Transverse colon (tissue), 4 donors: Measurements from ENCODE around the gene AKAP13. TPM values are rescaled to one million over a fixed set of nuclear protein-coding genes. Genes with fewer than 3 reads are reported as not detected.
A peak's percentile ranks its signal among the peaks of the same experiment; 100 is the strongest.

Source experiments
- DNase-seq: peaks from one replicate; pipeline ENCODE4 v3.0.0-alpha.2; 2019
- H3K27ac ChIP-seq, 4 donors: fragments of 200-600 bp; sonication (generic); 2 replicates each; pipeline ENCODE4 v1.5.1; 2016 to 2018; ENCODE audit warnings: inconsistent platforms in 4 of 4
- H3K27me3 ChIP-seq: fragments of 200-600 bp; sonication (generic); 2 replicates; pipeline ENCODE4 v1.5.1; 2017; ENCODE audit warnings: inconsistent platforms
- H3K36me3 ChIP-seq, 4 donors: fragments of 200-600 bp; sonication (generic); 2 replicates each; pipeline ENCODE4 v1.5.1; 2017 to 2019; ENCODE audit warnings: inconsistent platforms in 4 of 4
- H3K4me1 ChIP-seq, 4 donors: fragments of 200-600 bp; sonication (generic); 2 replicates each; pipeline ENCODE4 v1.5.1; 2017 to 2020; ENCODE audit warnings: inconsistent platforms in 4 of 4
- H3K4me3 ChIP-seq, 4 donors: fragments of 200-600 bp; sonication (generic); 1 replicate in 1 of 4; 2 replicates in 3 of 4; pipeline versions ENCODE4 v1.5.1 to v1.6.1; 2017 to 2019; ENCODE audit warnings: inconsistent platforms in 4 of 4
- H3K9me3 ChIP-seq, 2 donors: fragments of 200-600 bp; sonication (generic); 2 replicates each; pipeline ENCODE4 v1.5.1; 2017 to 2019; ENCODE audit warnings: inconsistent platforms in 2 of 2
- EP300 ChIP-seq: sonication (generic); formaldehyde crosslinking; IDR thresholded peaks from one replicate; pipeline ENCODE4 v1.6.1; 2017; ENCODE audit warnings: antibody characterized with exemption, low read depth
- POLR2A ChIP-seq: fragments of 450-650 bp; IDR thresholded peaks from one replicate; pipeline ENCODE4 v1.6.1; 2016; ENCODE audit warnings: antibody characterized with exemption, mild to moderate bottlenecking, moderate library complexity
- POLR2AphosphoS5 ChIP-seq, 3 donors: sonication (generic); formaldehyde crosslinking; IDR thresholded peaks; one replicate each; pipeline ENCODE4 v1.6.1; 2016; ENCODE audit warnings: antibody characterized with exemption in 3 of 3
- WGBS, 2 donors: methylation state at CpG; one replicate each; pipeline ENCODE4 v1.1.5; 2018; ENCODE audit warnings: low coverage in 1 of 2; 5-methylcytosine and 5-hydroxymethylcytosine counted together
- in situ Hi-C, 4 donors: fragments of 200-750 bp; cut with MboI; loops; one replicate each; pipeline versions ENCODE4 v1.15.0 to v1.15.1; 2017; ENCODE audit warnings: low sequenced_read_pairs in 3 of 4, low pct_ligation_motif_present in 1 of 4, low pct_unique_long_range_greater_than_20kb in 1 of 4
- intact Hi-C: fragments of 100-400 bp; cut with DNase I; formaldehyde crosslinking; loops from one replicate; pipeline ENCODE4 v1.15.1; 2023; ENCODE audit warnings: low total_unique reads
- total RNA-seq, 4 donors: library from RNA; depleted of rRNA; stranded (reverse); fragments of >200 nt; gene quantifications; one replicate each; pipeline ENCODE4 v1.1.0, GENCODE V29; 2016
- TF ChIP-seq, protein P1 (sequence below), 5 experiments: fragments of 200-600 bp in 3 of 5; fragments of 450-650 bp in 2 of 5; sonication (generic) in 3 of 5; IDR thresholded peaks; 1 replicate in 2 of 5; 2 replicates in 3 of 5; pipeline ENCODE4 v1.5.1; 2016 to 2017; ENCODE audit warnings: antibody characterized with exemption in 5 of 5, inconsistent platforms in 3 of 5, mild to moderate bottlenecking in 2 of 5, moderate library complexity in 1 of 5

The AKAP13 gene
- total RNA-seq, 4 donors from 2014 or later = 206 to 291 (median 214) TPM

DNA sequence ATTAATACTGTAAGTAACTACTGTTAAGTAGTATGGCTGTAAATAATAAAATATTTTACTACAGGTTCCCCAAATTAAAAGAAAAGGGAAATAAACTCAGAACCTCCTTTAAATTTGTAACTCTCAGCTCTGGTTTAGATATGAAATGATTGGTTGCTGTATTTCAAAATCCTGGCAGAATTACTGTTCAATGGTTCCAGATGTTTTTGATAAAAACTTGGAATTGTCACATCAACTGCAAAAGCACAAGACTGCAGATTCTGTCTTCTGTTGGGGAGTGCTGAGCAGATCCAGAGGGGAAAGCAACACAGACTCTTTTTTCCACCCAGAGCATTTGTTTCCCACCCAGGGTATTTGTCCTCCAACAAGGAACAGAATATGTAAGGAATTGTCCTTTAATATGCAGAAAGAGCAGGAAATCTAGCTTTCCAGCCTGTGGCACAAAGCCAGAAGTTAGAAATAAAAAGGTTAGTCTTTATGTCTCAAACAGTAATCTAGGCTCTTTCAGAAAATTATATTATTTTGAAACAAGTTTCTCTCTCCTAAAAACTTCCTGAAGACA is 236.2 kb downstream of the AKAP13 start:
- in situ Hi-C loops = loop anchor here in 1 of 4 donors (10.0 kb wide), 1 partner anchor 218 kb away; no protein-coding TSS in a partner anchor
- no peak overlapping the region for H3K4me3 ChIP-seq
- H3K4me1 ChIP-seq = peaks cover 5 to 64% (median 20%) of the 10 kb centered on the region in 4 donors

DNA sequence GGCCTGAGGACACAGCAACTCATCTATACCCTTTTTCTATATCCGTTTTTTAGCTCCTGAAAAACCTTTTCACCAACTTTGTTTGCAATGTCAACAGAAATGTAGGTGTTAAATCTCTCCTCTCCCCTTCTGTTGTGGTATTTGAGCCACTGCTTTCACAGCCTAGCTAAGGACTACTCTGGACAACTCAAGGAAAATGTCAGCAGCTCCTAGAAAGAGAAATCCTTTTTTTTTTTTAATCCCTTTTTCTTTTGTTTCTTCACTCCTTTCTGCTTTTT is 237.8 kb downstream of the AKAP13 start:
- in situ Hi-C loops = loop anchor here in 1 of 4 donors (10.0 kb wide), 1 partner anchor 217 kb away; no protein-coding TSS in a partner anchor
- Histone ChIP-seq H3K4me3 (no peak overlapping the region), H3K9me3 (no peaks in the 10 kb centered on the region), H3K36me3 (no peaks in the 10 kb centered on the region), H3K27me3 (no peaks in the 10 kb centered on the region), H3K4me1 (peaks cover 8 to 79% (median 25%) of the 10 kb centered on the region in 4 donors), H3K27ac (peak overlapping the region; percentile 76 to 85 (median 82))
- TF ChIP-seq, protein P1, sequence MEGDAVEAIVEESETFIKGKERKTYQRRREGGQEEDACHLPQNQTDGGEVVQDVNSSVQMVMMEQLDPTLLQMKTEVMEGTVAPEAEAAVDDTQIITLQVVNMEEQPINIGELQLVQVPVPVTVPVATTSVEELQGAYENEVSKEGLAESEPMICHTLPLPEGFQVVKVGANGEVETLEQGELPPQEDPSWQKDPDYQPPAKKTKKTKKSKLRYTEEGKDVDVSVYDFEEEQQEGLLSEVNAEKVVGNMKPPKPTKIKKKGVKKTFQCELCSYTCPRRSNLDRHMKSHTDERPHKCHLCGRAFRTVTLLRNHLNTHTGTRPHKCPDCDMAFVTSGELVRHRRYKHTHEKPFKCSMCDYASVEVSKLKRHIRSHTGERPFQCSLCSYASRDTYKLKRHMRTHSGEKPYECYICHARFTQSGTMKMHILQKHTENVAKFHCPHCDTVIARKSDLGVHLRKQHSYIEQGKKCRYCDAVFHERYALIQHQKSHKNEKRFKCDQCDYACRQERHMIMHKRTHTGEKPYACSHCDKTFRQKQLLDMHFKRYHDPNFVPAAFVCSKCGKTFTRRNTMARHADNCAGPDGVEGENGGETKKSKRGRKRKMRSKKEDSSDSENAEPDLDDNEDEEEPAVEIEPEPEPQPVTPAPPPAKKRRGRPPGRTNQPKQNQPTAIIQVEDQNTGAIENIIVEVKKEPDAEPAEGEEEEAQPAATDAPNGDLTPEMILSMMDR (IDR thresholded peaks at IDR 0.05) = no peak
- no peak for TF ChIP-seq POLR2AphosphoS5 (IDR thresholded peaks at IDR 0.05)
- DNase-seq = no peak
- intact Hi-C loops = no loop called here
- WGBS, 2 donors = 39 to 55% methylated on average over 1 of the region's 1 CpG

More for the DNA sequence above, 236.2 kb downstream of the AKAP13 start:
- Histone ChIP-seq H3K27me3 (no peaks in the 10 kb centered on the region), H3K9me3 (no peaks in the 10 kb centered on the region), H3K27ac (peak overlapping the region; percentile 76 to 85 (median 82)), H3K36me3 (no peaks in the 10 kb centered on the region)
- intact Hi-C loops = no loop called here
- no peak for DNase-seq
- no peak for TF ChIP-seq EP300
- TF ChIP-seq, protein P1 (IDR thresholded peaks at IDR 0.05) = no peak
- TF ChIP-seq POLR2A = no peak

DNA sequence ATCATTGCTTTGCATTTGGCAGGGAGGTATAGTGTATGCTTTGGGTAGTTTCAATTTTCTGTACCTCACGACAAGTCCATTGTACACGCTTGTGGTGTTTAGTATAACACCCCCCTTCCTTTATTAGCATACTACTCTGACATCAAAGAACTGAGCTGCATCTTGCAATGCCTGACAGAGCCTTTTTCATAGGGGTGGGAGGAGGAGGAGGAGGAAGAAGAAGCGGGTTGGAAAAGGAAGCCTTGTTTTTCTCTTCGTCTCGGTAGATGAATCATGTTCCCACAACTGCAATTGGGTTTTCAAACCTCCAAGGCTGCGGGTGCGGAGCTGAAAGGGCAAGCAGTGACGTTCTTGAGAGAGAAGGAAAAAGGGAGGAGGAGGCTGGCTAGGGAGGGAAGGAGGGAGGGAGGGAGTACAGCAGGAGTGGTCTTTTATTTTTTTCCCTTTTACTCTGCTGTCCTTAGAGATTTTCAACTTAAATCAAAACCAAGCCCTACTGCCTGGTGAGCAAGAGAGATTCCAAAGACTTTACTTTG is 238.6 kb downstream of the AKAP13 start:
- peak overlapping the region; percentile 8 to 49 (median 23) for H3K4me3 ChIP-seq
- peak; percentile 59 to 74 (median 64) for TF ChIP-seq POLR2AphosphoS5 (IDR thresholded peaks at IDR 0.05)
- peak; percentile 51 for TF ChIP-seq POLR2A
- TF ChIP-seq, protein P1 (IDR thresholded peaks at IDR 0.05) = no peak
- H3K4me1 ChIP-seq = peaks cover 8 to 86% (median 32%) of the 10 kb centered on the region in 4 donors
- H3K27ac ChIP-seq = peak overlapping the region; percentile 76 to 85 (median 82)
- intact Hi-C loops (no loop called here), in situ Hi-C loops (loop anchor here in 1 of 4 donors (10.0 kb wide), 1 partner anchor 216 kb away; no protein-coding TSS in a partner anchor)
- 38 to 44% methylated on average over 8 of the region's 8 CpGs for WGBS, 2 donors
- no peaks in the 10 kb centered on the region for H3K9me3 ChIP-seq
- no peaks in the 10 kb centered on the region for H3K36me3 ChIP-seq
- peak; percentile 50 for DNase-seq
- H3K27me3 ChIP-seq = no peaks in the 10 kb centered on the region

DNA sequence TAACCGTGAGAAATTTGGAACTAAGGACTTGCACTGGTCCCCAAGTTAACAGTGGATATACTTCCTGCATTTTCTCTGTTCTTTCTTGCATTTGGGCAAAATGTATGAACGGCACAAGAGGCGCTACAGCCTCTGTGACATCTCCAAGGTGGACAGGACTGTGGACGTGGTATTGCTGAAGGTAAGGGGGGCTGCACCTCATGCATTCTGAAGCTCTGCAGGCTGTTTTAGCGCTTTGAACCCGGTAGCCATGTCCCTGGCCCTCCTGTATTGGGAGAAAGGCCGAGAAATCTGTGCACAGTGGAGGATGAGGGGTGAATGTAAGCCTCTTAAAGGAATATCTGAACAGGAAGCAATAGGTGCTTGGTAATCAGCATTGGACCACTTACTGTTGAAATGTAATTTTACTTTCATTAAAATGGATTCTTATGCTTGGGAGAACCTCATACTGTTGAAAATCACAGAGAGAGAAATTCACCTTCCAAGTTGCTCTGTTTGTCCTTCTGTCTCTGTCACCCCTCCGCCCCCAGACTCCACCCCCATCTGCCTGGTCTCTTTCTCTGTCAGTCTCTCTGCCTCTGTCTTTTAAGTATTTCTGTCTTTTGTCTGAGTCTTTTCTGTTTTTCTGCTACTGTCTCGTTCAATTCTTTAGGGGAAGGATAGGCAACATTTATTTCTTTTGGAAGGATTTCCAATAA is 239.7 kb downstream of the AKAP13 start:
- intact Hi-C loops (no loop called here), in situ Hi-C loops (loop anchor here in 1 of 4 donors (10.0 kb wide), 1 partner anchor 215 kb away; no protein-coding TSS in a partner anchor)
- no peak for DNase-seq
- no peaks in the 10 kb centered on the region for H3K27me3 ChIP-seq
- 60 to 78% methylated on average over 5 to 9 of the region's 9 CpGs for WGBS, 2 donors
- H3K27ac ChIP-seq = peak overlapping the region; percentile 76 to 85 (median 82)
- no peak for TF ChIP-seq POLR2A
- TF ChIP-seq, protein P1 (IDR thresholded peaks at IDR 0.05) = no peak
- peak overlapping the region; percentile 12 to 49 (median 23) for H3K4me3 ChIP-seq
- no peaks in the 10 kb centered on the region for H3K36me3 ChIP-seq
- no peaks in the 10 kb centered on the region for H3K9me3 ChIP-seq
- peaks cover 8 to 85% (median 39%) of the 10 kb centered on the region in 4 donors for H3K4me1 ChIP-seq
